Keratinocyte (primary cell): ENCODE measurements around the gene RMDN3. TPM values are rescaled to one million over a fixed set of nuclear protein-coding genes. Genes with fewer than 3 reads are reported as not detected.

Experiments used
- DNase-seq: peaks from one replicate; pipeline ENCODE4 v3.0.0-alpha.2; 2011; ENCODE audit warnings: low read depth, missing footprints, low spot score
- FAIRE-seq: peaks from 2 replicates; lab custom pipeline; 2011; peaks lifted over from hg19 to GRCh38; lab: Jason Lieb, UNC
- H2AFZ ChIP-seq: 2 replicates; pipeline ENCODE4 v1.6.0; 2012; ENCODE audit warnings: low read length, control low read depth, inconsistent platforms; ENCODE audit not compliant: control insufficient read depth
- H3K27ac ChIP-seq: 2 replicates; pipeline ENCODE4 v1.5.1; 2011; ENCODE audit warnings: low read length; ENCODE audit not compliant: control insufficient read depth, insufficient read depth
- H3K27me3 ChIP-seq: 3 replicates; pipeline ENCODE4 v1.6.0; 2011; ENCODE audit warnings: low read length; ENCODE audit not compliant: control insufficient read depth, insufficient read depth; ENCODE audit errors: extremely low read depth
- H3K36me3 ChIP-seq, 2 experiments: 2 replicates in 1 of 2; 3 replicates in 1 of 2; pipeline ENCODE4 v1.5.1; 2011; ENCODE audit warnings: low read length in 2 of 2, mild to moderate bottlenecking in 1 of 2; ENCODE audit not compliant: control insufficient read depth in 2 of 2, insufficient read depth in 2 of 2; ENCODE audit errors: extremely low read depth in 1 of 2
- H3K4me1 ChIP-seq: 3 replicates; pipeline ENCODE4 v1.5.1; 2011; ENCODE audit warnings: low read length; ENCODE audit not compliant: control insufficient read depth, insufficient read depth; ENCODE audit errors: extremely low read depth
- H3K4me2 ChIP-seq: 3 replicates; pipeline ENCODE4 v1.6.0; 2011; ENCODE audit warnings: low read depth, low read length; ENCODE audit not compliant: control insufficient read depth, insufficient read depth; ENCODE audit errors: extremely low read depth
- H3K4me3 ChIP-seq, 3 experiments: fragments of 200-600 bp in 1 of 3; sonication (generic) in 1 of 3; 2 replicates in 2 of 3; 3 replicates in 1 of 3; pipeline ENCODE4 v1.5.1; 2011 to 2016; ENCODE audit warnings: low read length in 3 of 3, mild to moderate bottlenecking in 3 of 3, control low read depth in 2 of 3, inconsistent platforms in 1 of 3, low read depth in 1 of 3, mixed read lengths in 1 of 3, mixed run types in 1 of 3, moderate library complexity in 1 of 3; ENCODE audit not compliant: control insufficient read depth in 2 of 3, insufficient read depth in 2 of 3; ENCODE audit errors: extremely low read depth in 1 of 3
- H3K79me2 ChIP-seq: 2 replicates; pipeline ENCODE4 v1.6.0; 2012; ENCODE audit warnings: low read length; ENCODE audit not compliant: control insufficient read depth, insufficient read depth
- H3K9ac ChIP-seq: 3 replicates; pipeline ENCODE4 v1.6.0; 2011; ENCODE audit warnings: low read length; ENCODE audit not compliant: control insufficient read depth, insufficient read depth; ENCODE audit errors: extremely low read depth
- H3K9me1 ChIP-seq: 3 replicates; pipeline ENCODE4 v1.6.0; 2011; ENCODE audit warnings: low read length; ENCODE audit not compliant: control insufficient read depth, insufficient read depth; ENCODE audit errors: extremely low read depth
- H3K9me3 ChIP-seq: 2 replicates; pipeline ENCODE4 v1.5.1; 2012; ENCODE audit warnings: low read depth, low read length; ENCODE audit not compliant: control insufficient read depth
- H4K20me1 ChIP-seq: 3 replicates; pipeline ENCODE4 v1.6.0; 2011; ENCODE audit warnings: low read length; ENCODE audit not compliant: control insufficient read depth, insufficient read depth; ENCODE audit errors: extremely low read depth
- EZH2 ChIP-seq: IDR thresholded peaks from one replicate; pipeline ENCODE4 v1.6.1; 2012; ENCODE audit warnings: inconsistent platforms, mild to moderate bottlenecking, low read length, moderate library complexity
- dilution Hi-C: fragments of 300-500 bp; cut with MboI; formaldehyde crosslinking; loops from one replicate; pipeline ENCODE4 v1.7.0; 2020; ENCODE audit warnings: low sequenced_read_pairs; ENCODE audit not compliant: extremely low pct_ligation_motif_present
- polyA plus RNA-seq, 5 experiments: library from polyadenylated mRNA; depleted of rRNA in 3 of 5; stranded (reverse) in 3 of 5; stranded (forward) in 1 of 5; unstranded in 1 of 5; fragments of >200 nt; gene quantifications; 1 replicate in 1 of 5; 2 replicates in 3 of 5; 3 replicates in 1 of 5; pipeline versions ENCODE4 v1.2.1 to v1.2.3, GENCODE V29; 2011 to 2012; ENCODE audit warnings: missing spikeins in 2 of 5, low read depth in 1 of 5, low replicate concordance in 1 of 5
- TF ChIP-seq, protein P1 (sequence below), 3 experiments: IDR thresholded peaks in 1 of 3; conservative IDR thresholded peaks in 1 of 3; optimal IDR thresholded peaks in 1 of 3; 2 replicates in 2 of 3; 3 replicates in 1 of 3; pipeline versions ENCODE3 to v1.5.1; 2011; ENCODE audit warnings: low read length in 3 of 3, mild to moderate bottlenecking in 3 of 3, moderate library complexity in 2 of 3, control low read depth in 1 of 3, inconsistent platforms in 1 of 3; ENCODE audit not compliant: insufficient read depth in 2 of 3; ENCODE audit errors: extremely low read depth in 1 of 3

RMDN3 gene
- polyA plus RNA-seq, 1 donor (not counting 4 experiments of a cell fraction or from before 2014, with no cell fraction given) = 23.0 TPM

- Histone ChIP-seq H3K9ac (no peak overlapping the region), H3K9me1 (no peaks in the 10 kb centered on the region), H3K27ac (no peak overlapping the region), H3K79me2 (peaks cover 27% of the 10 kb centered on the region), H3K4me2 (no peak overlapping the region), H3K27me3 (no peaks in the 10 kb centered on the region), H3K9me3 (no peaks in the 10 kb centered on the region), H2AFZ (no peak overlapping the region), H4K20me1 (no peaks in the 10 kb centered on the region), H3K36me3 (peaks cover 23 to 57% of the 10 kb centered on the region in 2 experiments), H3K4me1 (peaks cover 11% of the 10 kb centered on the region), H3K4me3 (no peak overlapping the region)
- FAIRE-seq (no peak), DNase-seq (no peak)
- TF ChIP-seq EZH2 = no peak
- TF ChIP-seq, protein P1, sequence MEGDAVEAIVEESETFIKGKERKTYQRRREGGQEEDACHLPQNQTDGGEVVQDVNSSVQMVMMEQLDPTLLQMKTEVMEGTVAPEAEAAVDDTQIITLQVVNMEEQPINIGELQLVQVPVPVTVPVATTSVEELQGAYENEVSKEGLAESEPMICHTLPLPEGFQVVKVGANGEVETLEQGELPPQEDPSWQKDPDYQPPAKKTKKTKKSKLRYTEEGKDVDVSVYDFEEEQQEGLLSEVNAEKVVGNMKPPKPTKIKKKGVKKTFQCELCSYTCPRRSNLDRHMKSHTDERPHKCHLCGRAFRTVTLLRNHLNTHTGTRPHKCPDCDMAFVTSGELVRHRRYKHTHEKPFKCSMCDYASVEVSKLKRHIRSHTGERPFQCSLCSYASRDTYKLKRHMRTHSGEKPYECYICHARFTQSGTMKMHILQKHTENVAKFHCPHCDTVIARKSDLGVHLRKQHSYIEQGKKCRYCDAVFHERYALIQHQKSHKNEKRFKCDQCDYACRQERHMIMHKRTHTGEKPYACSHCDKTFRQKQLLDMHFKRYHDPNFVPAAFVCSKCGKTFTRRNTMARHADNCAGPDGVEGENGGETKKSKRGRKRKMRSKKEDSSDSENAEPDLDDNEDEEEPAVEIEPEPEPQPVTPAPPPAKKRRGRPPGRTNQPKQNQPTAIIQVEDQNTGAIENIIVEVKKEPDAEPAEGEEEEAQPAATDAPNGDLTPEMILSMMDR (optimal IDR thresholded peaks at IDR 0.05 in 1 of 3, IDR thresholded peaks at IDR 0.05 in 1 of 3, conservative IDR thresholded peaks at IDR 0.05 in 1 of 3; ENCODE audit: extremely low read depth in 1 of 3, insufficient read depth in 2 of 3, low read length in 3 of 3) = no peak
- dilution Hi-C loops = no loop called here
Measured at GRCh38 chr15:40749151-40749630, 5.9 kb downstream of the RMDN3 start.

- H3K4me1 ChIP-seq = peaks cover 12% of the 10 kb centered on the region
- no peak for TF ChIP-seq EZH2
- TF ChIP-seq, protein P1 (optimal IDR thresholded peaks at IDR 0.05 in 1 of 3, IDR thresholded peaks at IDR 0.05 in 1 of 3, conservative IDR thresholded peaks at IDR 0.05 in 1 of 3; ENCODE audit: extremely low read depth in 1 of 3, insufficient read depth in 2 of 3, low read length in 3 of 3) = no peak
- H3K9me3 ChIP-seq = no peaks in the 10 kb centered on the region
- no peak overlapping the region for H2AFZ ChIP-seq
- no peak for FAIRE-seq
- no peaks in the 10 kb centered on the region for H3K9me1 ChIP-seq
- dilution Hi-C loops = no loop called here
- H3K4me2 ChIP-seq = no peak overlapping the region
- no peak for DNase-seq
- no peaks in the 10 kb centered on the region for H3K27me3 ChIP-seq
- no peak overlapping the region for H3K4me3 ChIP-seq
- H3K27ac ChIP-seq = no peak overlapping the region
- H3K9ac ChIP-seq = no peak overlapping the region
- H3K36me3 ChIP-seq = peaks cover 28 to 65% of the 10 kb centered on the region in 2 experiments
- H4K20me1 ChIP-seq = no peaks in the 10 kb centered on the region
- H3K79me2 ChIP-seq = peaks cover 16% of the 10 kb centered on the region
Measured at GRCh38 chr15:40747685-40748631, 7.1 kb downstream of the RMDN3 start.
